Hair follicular keratinocyte (primary cell): ENCODE results near the gene KDM6A. TPM values are rescaled to one million over a fixed set of nuclear protein-coding genes. Genes with fewer than 3 reads are reported as not detected.

Experiments used
- total RNA-seq: library from RNA; depleted of rRNA; stranded (reverse); fragments of >200 nt; gene quantifications from 2 replicates; pipeline ENCODE4 v1.2.3, GENCODE V29; 2015

KDM6A gene
- total RNA-seq = 7.5 and 8.9 TPM in 2 replicates

DNA sequence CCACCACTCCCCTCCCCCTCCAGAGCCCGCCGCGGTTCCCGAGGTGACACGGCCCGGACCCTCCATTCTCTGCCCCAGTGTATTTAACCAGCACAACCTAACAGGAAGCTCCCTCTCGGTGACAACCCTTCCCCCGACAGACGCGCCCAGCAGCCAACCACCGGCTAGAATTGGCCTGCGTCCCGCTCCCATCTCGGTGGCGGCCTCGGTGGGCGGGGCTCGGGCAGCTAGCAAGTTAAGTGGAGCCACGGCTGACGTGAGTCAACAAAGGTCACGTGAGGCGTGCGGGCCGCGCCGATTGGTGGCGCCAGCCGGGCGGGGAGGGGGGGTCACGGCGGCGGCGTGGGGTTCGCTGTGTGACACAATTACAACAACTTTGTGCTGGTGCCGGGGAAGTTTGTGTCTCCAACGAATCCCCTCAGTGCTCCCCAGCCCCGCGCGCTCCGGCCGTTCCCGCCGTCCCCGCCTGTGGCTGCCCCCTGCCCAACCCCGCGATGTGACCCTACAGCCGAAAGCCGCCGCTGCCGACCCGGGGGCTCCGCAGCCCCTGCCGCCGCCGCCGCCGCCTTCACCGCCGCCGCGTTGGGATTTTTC, at the start of gene KDM6A:
Gene KDM6A, plus strand, starts transcription at position 368 of the 594 bp plus-strand sequence. CDS start 364 bp downstream, outside the sequence.

DNA sequence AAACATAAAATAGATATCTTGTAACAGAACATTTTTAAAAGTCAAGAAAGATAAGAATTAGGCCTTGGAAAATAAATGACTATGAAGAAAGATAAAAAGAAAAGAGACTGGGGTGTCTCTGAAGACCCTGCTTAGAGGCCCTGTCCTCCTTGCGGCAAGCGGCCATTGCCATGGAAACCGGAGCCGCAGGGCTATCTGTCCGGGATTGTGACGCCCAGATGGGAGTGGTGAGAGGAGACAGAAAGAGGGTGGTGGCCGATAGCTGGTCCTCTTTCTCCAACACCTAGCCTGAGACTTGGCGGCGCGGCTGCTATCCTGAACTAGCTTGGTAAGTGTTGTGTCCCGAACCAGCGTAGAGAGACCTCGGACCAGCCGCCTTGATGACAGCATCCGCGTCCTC, 29.2 kb upstream of the KDM6A start, which contains the start of gene DUSP21:
Gene DUSP21, plus strand, starts transcription at position 269 of the 400 bp plus-strand sequence. Its CDS starts 112 bp downstream, at position 381.

Other genes starting within 250 kb of the KDM6A start
- not detected in 2 replicates for gene DUSP21, start 29.2 kb upstream of the KDM6A start, total RNA-seq